ENCODE results near the gene PRR18. TPM values are rescaled to one million over a fixed set of nuclear protein-coding genes. Genes with fewer than 3 reads are reported as not detected.

PRR18 gene
- total and polyA plus RNA-seq, 4 donors: 0.33 to 2.9 (median 0.87) TPM

DNA sequence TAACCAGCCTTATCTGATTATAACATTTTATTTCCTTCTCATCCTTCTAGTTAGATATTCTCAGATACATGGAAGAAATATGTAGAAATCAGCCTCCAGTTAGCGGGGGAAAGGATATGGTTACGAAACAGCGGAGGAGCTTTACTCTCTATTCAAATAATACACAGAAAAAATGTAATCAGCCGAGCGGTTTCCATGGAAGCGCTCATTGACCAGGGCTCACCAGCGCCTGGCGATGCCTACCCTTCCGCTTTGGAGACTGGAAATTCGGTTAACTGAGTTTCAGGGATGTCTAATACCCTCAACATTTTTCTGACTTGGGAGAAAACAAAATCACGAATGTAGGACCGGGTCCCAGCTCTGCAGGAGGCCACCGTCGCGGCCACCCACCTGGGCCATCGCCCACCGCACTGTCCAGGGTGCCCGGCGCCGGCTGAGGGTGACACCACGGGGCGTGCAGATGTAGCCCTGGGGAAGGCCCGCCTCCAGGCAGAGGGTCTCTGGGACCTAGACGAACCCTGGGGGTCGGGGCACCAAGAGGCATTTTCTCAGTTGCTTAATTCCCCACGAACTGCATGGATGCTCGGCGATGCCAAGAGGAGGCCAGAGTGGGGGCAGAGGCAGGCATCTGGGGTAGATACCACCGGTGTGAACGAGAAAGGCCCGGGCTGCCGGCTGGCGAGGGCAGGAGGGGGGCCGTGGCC is 1.7 kb downstream of the PRR18 start:
- H3K36me3 ChIP-seq (ENCODE audit: control insufficient read depth in 4 of 4, insufficient read depth in 4 of 4, low read length in 4 of 4): no peaks in the 10 kb centered on the region
- peaks cover 17 to 62% (median 44%) of the 10 kb centered on the region in 3 donors for H3K27me3 ChIP-seq (ENCODE audit: control insufficient read depth in 3 of 3, insufficient read depth in 3 of 3, low read length in 2 of 3)
- no peak overlapping the region for H3K4me3 ChIP-seq
- DNase-seq: peak in 2 of 3 donors; percentile 9 to 30
- no peak overlapping the region for H3K27ac ChIP-seq (ENCODE audit: low read depth in 1 of 2, low read length in 1 of 2)
- peaks cover 0 to 17% (median 0%) of the 10 kb centered on the region in 5 donors for H3K4me1 ChIP-seq (ENCODE audit: control insufficient read depth in 5 of 5, insufficient read depth in 5 of 5, low read length in 5 of 5)
- H3K9me3 ChIP-seq (ENCODE audit: control insufficient read depth in 4 of 4, insufficient read depth in 3 of 4, low read length in 3 of 4): peaks cover 0 to 3% (median 0%) of the 10 kb centered on the region in 4 donors
- H3K9ac ChIP-seq (ENCODE audit: insufficient read depth in 1 of 2, low read length in 2 of 2): no peak overlapping the region
- no peak for ATAC-seq (ENCODE audit: insufficient read depth, low FRiP score)
- TF ChIP-seq CTCF (IDR thresholded peaks at IDR 0.05; ENCODE audit: control extremely low read depth, extremely low read depth): no peak
- WGBS, 2 donors: 49 to 50% methylated on average over 33 to 34 of the region's 34 CpGs

- TF ChIP-seq CTCF (IDR thresholded peaks at IDR 0.05; ENCODE audit: control extremely low read depth, extremely low read depth): no peak
- ATAC-seq (ENCODE audit: insufficient read depth, low FRiP score): no peak
- H3K27ac ChIP-seq (ENCODE audit: low read depth in 1 of 2, low read length in 1 of 2): no peak overlapping the region
- peaks cover 0 to 17% (median 0%) of the 10 kb centered on the region in 5 donors for H3K4me1 ChIP-seq (ENCODE audit: control insufficient read depth in 5 of 5, insufficient read depth in 5 of 5, low read length in 5 of 5)
- 60 to 68% methylated on average over 10 of the region's 10 CpGs for WGBS, 2 donors
- H3K27me3 ChIP-seq (ENCODE audit: control insufficient read depth in 3 of 3, insufficient read depth in 3 of 3, low read length in 2 of 3): peaks cover 17 to 59% (median 42%) of the 10 kb centered on the region in 3 donors
- H3K36me3 ChIP-seq (ENCODE audit: control insufficient read depth in 4 of 4, insufficient read depth in 4 of 4, low read length in 4 of 4): no peaks in the 10 kb centered on the region
- peaks cover 0 to 3% (median 0%) of the 10 kb centered on the region in 4 donors for H3K9me3 ChIP-seq (ENCODE audit: control insufficient read depth in 4 of 4, insufficient read depth in 3 of 4, low read length in 3 of 4)
- H3K9ac ChIP-seq (ENCODE audit: insufficient read depth in 1 of 2, low read length in 2 of 2): no peak overlapping the region
- no peak for DNase-seq
- H3K4me3 ChIP-seq: no peak overlapping the region
These were observed 2.6 kb downstream of the PRR18 start for GRCh38 chr6:166305562-166306117.

DNA sequence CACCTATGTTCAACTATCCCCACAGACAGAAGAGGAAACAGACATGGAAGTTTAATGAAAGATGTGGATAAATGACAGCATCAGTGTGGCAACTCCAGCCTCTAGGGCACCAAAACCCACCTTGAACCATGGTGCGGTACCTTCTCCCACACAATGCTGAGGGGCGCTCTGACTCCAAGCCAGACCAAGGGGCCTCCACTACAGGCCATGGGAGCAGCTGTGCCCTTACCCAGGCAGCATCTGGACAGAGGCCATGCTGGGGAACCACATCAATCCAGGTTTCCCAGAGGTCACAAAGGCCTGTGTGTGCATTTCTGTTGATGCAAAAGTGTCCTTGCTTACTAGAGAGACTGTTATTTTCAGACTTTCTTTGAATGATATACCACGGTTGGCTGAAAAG is 4.1 kb downstream of the PRR18 start:
- Histone ChIP-seq H3K4me1 (ENCODE audit: control insufficient read depth in 5 of 5, insufficient read depth in 5 of 5, low read length in 5 of 5) (peaks cover 0 to 17% (median 0%) of the 10 kb centered on the region in 5 donors), H3K9me3 (ENCODE audit: control insufficient read depth in 4 of 4, insufficient read depth in 3 of 4, low read length in 3 of 4) (peaks cover 0 to 3% (median 0%) of the 10 kb centered on the region in 4 donors), H3K9ac (ENCODE audit: insufficient read depth in 1 of 2, low read length in 2 of 2) (no peak overlapping the region), H3K4me3 (no peak overlapping the region), H3K27ac (ENCODE audit: low read depth in 1 of 2, low read length in 1 of 2) (no peak overlapping the region), H3K36me3 (ENCODE audit: control insufficient read depth in 4 of 4, insufficient read depth in 4 of 4, low read length in 4 of 4) (no peaks in the 10 kb centered on the region), H3K27me3 (ENCODE audit: control insufficient read depth in 3 of 3, insufficient read depth in 3 of 3, low read length in 2 of 3) (peaks cover 17 to 43% (median 33%) of the 10 kb centered on the region in 3 donors)
- 86 to 90% methylated on average over 3 of the region's 3 CpGs for WGBS, 2 donors
- DNase-seq (no peak), ATAC-seq (ENCODE audit: insufficient read depth, low FRiP score) (no peak)
- no peak for TF ChIP-seq CTCF (IDR thresholded peaks at IDR 0.05; ENCODE audit: control extremely low read depth, extremely low read depth)
